AG09309 (cell line): ENCODE results near the gene SLC35A2.
A peak's percentile ranks its signal among the peaks of the same experiment; 100 is the strongest.

Source experiments
- DNase-seq: peaks from one replicate; pipeline ENCODE4 v3.0.0-alpha.2; 2010; ENCODE audit warnings: low read depth
- H3K4me3 ChIP-seq: 2 replicates; pipeline ENCODE4 v1.5.1; 2011; ENCODE audit warnings: mild to moderate bottlenecking, low read depth, low read length, moderate library complexity; ENCODE audit not compliant: control insufficient read depth
- TF ChIP-seq, protein P1 (sequence below): IDR thresholded peaks from 2 replicates; pipeline ENCODE4 v1.5.1; 2011; ENCODE audit warnings: mild to moderate bottlenecking, low read depth, low read length, inconsistent platforms; ENCODE audit not compliant: insufficient read depth, control insufficient read depth; ENCODE audit errors: missing control alignments

The SLC35A2 gene

DNA sequence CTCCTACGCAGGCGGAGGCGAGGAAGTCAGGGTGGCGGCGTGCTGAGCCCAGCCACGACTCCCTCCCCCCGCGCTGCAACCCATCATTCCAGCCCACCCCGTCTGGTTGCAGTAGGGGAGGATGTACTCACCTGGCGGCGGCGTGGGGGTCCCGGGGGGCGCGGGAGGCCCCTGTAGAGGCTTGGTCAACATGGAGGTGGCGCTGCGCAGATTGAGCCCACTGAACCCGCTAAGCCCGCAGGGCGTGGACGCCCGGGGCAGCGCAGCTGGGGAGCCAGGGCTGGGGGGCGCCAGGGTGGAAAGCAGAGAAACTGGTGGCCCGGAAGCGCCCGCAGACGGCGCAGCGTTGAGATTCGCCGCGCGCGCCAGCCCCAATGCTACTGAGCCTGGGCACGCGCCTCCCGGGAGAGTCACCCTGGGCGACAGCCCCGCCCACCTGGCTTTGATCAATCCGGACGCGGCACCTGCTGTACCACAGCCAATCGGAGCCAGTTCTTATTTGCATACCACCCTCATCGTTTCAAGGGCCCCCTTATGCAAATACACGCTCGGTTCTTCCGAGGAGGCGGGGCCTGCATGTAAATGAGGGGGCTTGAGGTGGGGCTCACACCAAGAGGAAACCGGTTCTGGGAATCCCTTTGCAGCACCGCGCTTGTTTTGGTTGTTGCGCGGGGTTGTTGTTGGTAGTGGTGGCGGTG, 7.3 kb upstream of the SLC35A2 start, which contains the start of gene PIM2:
PIM2 (minus strand) TSS at position 382 of the 698 bp plus-strand sequence; CDS start at position 192, 190 bp downstream.
- no peak for DNase-seq
- peak within 1 kb of the TSS; percentile 67 for H3K4me3 ChIP-seq
- TF ChIP-seq, protein P1, sequence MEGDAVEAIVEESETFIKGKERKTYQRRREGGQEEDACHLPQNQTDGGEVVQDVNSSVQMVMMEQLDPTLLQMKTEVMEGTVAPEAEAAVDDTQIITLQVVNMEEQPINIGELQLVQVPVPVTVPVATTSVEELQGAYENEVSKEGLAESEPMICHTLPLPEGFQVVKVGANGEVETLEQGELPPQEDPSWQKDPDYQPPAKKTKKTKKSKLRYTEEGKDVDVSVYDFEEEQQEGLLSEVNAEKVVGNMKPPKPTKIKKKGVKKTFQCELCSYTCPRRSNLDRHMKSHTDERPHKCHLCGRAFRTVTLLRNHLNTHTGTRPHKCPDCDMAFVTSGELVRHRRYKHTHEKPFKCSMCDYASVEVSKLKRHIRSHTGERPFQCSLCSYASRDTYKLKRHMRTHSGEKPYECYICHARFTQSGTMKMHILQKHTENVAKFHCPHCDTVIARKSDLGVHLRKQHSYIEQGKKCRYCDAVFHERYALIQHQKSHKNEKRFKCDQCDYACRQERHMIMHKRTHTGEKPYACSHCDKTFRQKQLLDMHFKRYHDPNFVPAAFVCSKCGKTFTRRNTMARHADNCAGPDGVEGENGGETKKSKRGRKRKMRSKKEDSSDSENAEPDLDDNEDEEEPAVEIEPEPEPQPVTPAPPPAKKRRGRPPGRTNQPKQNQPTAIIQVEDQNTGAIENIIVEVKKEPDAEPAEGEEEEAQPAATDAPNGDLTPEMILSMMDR = no peak

GRCh38 chrX:48918301-48918642, 6.8 kb upstream of the SLC35A2 start:
- TF ChIP-seq, protein P1 = no peak
- no peak for DNase-seq
- peak overlapping the region; percentile 67 for H3K4me3 ChIP-seq

DNA sequence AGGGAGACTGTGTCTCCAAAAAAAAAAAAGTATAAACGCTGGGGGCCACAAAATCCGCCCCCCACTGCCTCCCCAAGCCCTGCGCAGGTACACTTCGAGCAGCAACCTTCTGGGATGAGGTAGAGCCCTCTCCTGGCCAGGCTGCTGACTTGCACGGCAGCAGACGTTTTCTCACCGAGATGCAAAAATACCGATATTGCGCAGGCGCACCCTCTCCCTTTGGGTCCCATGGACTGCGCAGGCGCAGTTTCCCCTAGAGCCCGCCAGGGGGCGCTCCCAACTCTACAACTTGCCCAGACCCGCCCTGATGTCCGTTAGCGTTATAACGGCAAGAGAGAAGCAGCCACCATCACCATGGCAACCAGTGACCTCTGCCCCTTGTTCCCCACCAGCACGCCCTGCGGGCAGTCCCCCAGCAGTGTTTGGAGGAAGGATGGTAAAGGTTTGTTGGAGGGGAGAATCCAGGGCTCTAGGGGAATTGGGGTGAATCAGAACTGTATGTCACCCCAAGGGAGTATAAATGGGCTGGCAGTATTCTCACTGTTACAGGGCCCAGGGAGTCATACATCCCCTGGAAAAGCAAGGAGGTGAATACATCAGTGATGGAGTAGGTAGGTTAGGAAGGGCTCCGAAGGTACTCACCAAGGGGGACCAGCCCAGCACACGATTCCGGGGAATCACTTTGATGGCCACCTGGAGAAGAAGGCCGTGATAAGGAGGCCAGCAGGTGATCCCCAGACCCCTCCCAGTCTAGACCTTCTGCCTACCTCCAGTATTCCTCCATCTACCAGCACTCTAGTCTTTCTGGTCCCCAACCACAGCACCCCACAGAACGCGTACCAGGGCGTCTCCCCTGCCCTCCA, 5.9 kb upstream of the SLC35A2 start:
- TF ChIP-seq, protein P1 = peak; percentile 83

DNA sequence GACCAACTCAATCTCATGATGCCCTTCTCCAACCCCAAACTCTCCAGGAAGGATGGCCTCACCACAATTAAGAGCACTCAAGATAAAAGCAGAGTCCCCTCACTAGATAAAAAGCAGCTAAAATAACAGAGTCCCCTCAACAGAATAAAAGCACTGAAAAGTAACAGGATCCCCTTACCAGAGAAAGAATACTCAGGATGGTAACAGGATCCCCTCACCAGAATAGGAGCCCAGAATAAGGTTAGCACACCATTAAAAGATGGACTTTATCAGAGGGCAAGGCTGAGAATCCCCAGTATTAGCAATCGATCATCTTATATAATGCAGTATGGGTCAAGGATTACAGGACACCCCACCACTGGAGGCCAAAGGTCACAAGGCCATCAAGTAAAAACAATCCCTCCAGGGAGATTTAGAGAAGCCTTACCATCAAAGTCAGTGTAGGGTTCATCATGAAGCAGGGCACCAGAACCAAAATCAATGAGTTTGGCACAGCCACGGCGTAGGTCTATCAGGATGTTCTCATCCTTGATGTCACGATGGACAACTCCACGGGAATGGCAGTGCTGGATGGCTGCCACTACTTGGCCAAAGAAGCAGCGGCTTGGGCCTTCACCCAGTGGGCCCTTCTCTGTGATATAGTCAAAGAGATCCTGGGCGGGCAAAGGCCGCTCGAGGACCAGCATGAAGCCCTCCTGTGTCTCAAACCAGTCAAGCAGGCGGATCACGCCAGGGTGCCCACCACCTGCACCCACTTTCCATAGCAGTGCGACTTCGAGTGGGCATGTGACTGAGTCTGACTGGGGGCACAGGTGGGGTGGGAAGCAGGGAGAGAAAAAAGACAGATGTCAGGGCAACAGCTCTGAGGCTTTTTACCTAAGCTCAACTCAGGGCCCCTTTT, 3.4 kb upstream of the SLC35A2 start:
- TF ChIP-seq, protein P1 = no peak
- no peak for DNase-seq
- no peak overlapping the region for H3K4me3 ChIP-seq

More for the DNA sequence above, 5.9 kb upstream of the SLC35A2 start:
- DNase-seq = peak; percentile 55
- no peak overlapping the region for H3K4me3 ChIP-seq

DNA sequence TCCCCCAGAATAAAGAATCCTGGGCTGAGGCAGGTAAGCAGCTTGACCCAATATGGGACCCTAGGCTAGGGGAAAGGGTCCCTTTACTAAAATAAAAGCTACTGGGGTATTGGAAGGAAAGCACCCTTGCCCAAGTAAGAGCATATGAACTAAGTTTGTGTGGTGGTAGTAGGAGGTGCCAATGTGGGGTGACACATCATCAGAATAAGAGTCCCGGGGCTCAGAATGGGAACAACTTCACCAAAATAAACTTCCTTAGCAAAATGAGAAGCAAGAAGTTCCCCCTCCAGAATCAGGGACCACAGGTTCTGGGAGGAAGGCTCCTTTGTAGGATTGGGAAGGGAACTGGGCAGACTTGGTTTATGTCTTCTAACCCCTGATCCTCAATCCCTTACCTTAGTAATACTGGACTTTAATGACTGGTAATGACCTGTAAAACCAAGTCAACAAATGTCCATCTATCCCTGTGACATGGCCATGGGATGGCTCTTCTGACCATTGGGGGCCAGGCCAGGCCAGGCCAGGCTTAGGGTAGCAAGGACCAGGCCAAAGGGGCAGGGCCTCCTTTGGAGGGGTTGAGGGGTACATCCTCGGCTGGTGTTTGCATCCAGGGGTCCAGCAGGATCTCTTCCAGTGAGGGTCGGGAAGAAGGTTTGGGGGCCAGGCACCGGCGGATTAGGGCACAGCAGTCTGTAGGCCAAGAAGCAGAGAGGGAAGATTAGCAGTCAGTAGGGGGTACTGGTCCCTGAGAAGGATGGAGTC, 2.3 kb upstream of the SLC35A2 start:
- TF ChIP-seq, protein P1 = no peak
- no peak for DNase-seq
- no peak overlapping the region for H3K4me3 ChIP-seq
